ENCODE results near the gene NUDT16L1. TPM values are rescaled to one million over a fixed set of nuclear protein-coding genes. Genes with fewer than 3 reads are reported as not detected.

The NUDT16L1 gene
- total and polyA plus RNA-seq, 9 of the 15 experiments (the other 6 are each of a cell fraction or from before 2014, with no cell fraction given): 1.4 to 37.6 (median 13.7) TPM

DNA sequence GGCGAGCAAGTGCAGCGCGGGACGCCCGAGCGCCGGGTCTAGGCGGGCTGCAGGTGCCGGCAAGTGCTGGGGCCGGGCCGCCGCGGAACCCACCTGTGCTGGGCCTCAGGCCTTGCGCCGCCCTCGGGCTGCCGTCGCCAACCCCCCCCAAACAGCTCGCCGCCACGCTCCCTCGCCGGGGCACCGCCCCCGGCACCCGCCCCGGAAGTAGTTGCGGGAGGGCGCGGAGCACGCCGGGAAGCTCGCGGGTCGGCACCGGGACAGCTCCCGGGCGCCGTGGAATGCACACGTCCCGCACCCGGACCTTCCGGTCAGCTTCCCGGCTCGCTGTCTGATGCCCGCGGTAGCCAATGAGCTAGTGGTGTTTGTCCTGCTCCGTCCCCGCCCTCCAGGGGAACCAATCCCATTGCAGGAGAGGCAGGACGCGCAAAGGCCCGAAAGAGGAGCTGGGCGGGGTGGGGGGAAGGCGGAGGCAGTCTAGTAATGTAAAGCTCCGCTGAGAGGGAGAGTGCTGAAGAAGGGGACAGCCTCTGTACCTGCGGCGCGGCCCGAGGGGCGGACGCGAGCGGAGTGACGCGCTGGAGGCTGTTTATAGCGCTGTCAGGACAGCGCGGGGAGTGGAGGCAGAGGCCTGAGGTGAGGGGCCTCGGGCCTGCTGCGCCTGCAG, 40.8 kb downstream of the NUDT16L1 start, which contains the start of the genes ANKS3 and DNAAF8 (continued):
- TF ChIP-seq RCOR1 (IDR thresholded peaks at IDR 0.05; ENCODE audit: borderline replicate concordance in 1 of 2, low read depth in 2 of 2, low read length in 2 of 2) (no peak), KLF6 (CRISPR knock-in tag; IDR thresholded peaks at IDR 0.05; ENCODE audit: borderline replicate concordance) (no peak), FOXM1 (IDR thresholded peaks at IDR 0.05; ENCODE audit: low read depth) (no peak), FOXM1 (CRISPR knock-in tag; IDR thresholded peaks at IDR 0.05; ENCODE audit: low read depth) (peak; percentile 75; the same call in 1 of the 2 replicates), HDGF (IDR thresholded peaks at IDR 0.05) (no peak), NCOR1 (IDR thresholded peaks at IDR 0.05) (no peak), ZNF274 (IDR thresholded peaks at IDR 0.05; ENCODE audit: borderline replicate concordance, low read depth, low read length) (no peak), XRCC4 (IDR thresholded peaks at IDR 0.05; ENCODE audit: extremely low read depth, insufficient read depth, insufficient read length) (no peak), NFYB (IDR thresholded peaks at IDR 0.05; ENCODE audit: extremely low read depth, insufficient read length) (peak; percentile 65), ZNF79 (CRISPR knock-in tag; IDR thresholded peaks at IDR 0.05; ENCODE audit: low read depth) (no peak), GTF2A2 (tag; IDR thresholded peaks at IDR 0.05) (no peak), SIX5 (IDR thresholded peaks at IDR 0.05; ENCODE audit: borderline replicate concordance in 1 of 2, insufficient read depth in 1 of 2, low read depth in 1 of 2, low read length in 2 of 2) (peak; percentile 30 to 41; a peak in 3 of 4 replicates), ZNF764 (CRISPR knock-in tag; IDR thresholded peaks at IDR 0.05; ENCODE audit: low read depth) (no peak), SRF (CRISPR knock-in tag; IDR thresholded peaks at IDR 0.05) (no peak), ZNF695 (CRISPR knock-in tag; IDR thresholded peaks at IDR 0.05) (no peak), SRSF1 (IDR thresholded peaks at IDR 0.05; ENCODE audit: low read depth, low read length) (peak; percentile 67; the same call in 1 of the 2 replicates), FOS (IDR thresholded peaks at IDR 0.05; ENCODE audit: extremely low read depth, insufficient read length) (peak; percentile 81), POLR2B (IDR thresholded peaks at IDR 0.05; ENCODE audit: low read depth, partially characterized antibody) (no peak), HNRNPK (IDR thresholded peaks at IDR 0.05; ENCODE audit: low read depth, low read length, poor library complexity, severe bottlenecking) (no peak), RUNX1 (IDR thresholded peaks at IDR 0.05; ENCODE audit: low read depth) (no peak), CBX2 (IDR thresholded peaks at IDR 0.05; ENCODE audit: insufficient read depth, low read length, poor library complexity, severe bottlenecking) (no peak), STAG1 (CRISPR knock-in tag; IDR thresholded peaks at IDR 0.05; ENCODE audit: borderline replicate concordance) (no peak), KLF16 (IDR thresholded peaks at IDR 0.05) (no peak)
- TF ChIP-seq, protein P1, sequence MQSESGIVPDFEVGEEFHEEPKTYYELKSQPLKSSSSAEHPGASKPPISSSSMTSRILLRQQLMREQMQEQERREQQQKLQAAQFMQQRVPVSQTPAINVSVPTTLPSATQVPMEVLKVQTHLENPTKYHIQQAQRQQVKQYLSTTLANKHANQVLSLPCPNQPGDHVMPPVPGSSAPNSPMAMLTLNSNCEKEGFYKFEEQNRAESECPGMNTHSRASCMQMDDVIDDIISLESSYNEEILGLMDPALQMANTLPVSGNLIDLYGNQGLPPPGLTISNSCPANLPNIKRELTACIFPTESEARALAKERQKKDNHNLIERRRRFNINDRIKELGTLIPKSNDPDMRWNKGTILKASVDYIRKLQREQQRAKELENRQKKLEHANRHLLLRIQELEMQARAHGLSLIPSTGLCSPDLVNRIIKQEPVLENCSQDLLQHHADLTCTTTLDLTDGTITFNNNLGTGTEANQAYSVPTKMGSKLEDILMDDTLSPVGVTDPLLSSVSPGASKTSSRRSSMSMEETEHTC (IDR thresholded peaks at IDR 0.05): no peak
